DMS 273 (cell line): ENCODE results near the gene TDRD6.

Source experiments
- DNase-seq: peaks from one replicate; lab custom pipeline; 2025; ENCODE audit not compliant: unreplicated experiment; lab: John Stamatoyannopoulos, UW

TDRD6 gene

DNA sequence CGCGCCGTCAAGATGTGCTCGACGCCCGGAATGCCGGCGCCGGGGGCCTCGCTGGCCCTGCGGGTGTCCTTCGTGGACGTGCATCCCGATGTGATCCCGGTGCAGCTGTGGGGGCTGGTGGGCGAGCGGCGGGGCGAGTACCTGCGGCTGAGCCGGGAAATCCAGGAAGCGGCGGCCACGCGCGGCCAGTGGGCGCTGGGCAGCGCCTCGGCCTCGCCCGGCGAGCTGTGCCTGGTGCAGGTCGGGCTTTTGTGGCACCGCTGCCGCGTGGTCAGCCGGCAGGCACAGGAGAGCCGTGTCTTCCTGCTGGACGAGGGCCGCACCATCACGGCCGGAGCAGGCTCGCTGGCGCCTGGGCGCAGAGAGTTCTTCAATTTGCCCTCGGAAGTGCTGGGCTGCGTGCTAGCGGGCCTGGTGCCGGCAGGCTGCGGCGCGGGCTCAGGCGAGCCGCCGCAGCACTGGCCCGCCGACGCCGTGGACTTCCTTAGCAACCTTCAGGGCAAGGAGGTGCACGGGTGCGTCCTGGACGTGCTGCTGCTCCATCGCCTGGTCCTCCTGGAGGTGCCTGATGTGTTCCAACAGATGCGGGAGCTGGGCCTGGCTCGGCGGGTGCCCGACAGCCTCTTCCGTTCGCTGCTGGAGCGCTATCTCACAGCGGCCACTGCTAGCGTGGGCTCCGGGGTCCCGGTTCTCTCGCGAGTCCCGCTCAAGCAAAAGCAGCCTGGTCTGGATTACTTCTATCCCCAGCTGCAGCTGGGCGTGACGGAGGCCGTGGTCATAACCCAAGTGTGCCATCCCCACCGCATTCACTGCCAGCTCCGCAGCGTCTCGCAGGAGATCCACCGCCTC, 656 bp downstream of the TDRD6 start:
- DNase-seq: no peak

DNA sequence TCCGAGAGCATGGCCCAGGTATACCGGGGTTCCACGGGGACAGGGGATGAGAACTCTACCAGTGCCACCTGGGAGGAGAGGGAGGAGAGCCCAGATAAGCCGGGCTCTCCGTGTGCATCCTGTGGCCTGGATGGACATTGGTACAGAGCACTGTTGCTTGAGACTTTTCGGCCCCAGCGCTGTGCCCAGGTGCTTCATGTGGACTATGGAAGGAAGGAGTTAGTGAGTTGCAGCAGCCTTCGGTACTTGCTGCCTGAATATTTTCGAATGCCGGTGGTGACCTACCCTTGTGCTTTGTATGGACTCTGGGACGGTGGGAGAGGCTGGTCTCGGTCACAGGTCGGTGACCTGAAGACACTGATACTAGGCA, 1.3 kb downstream of the TDRD6 start:
- no peak for DNase-seq

DNA sequence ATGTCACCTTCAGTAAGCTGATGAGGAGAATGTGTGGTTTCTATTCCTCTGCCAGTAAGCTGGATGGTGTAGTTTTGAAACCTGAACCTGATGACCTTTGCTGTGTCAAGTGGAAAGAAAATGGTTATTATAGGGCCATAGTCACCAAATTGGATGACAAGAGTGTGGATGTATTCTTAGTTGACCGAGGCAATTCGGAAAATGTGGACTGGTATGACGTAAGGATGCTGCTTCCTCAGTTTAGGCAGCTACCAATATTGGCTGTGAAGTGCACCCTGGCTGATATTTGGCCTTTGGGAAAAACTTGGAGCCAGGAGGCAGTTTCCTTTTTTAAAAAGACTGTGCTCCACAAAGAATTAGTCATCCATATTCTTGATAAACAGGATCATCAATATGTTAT, 2.0 kb downstream of the TDRD6 start:
- no peak for DNase-seq

DNA sequence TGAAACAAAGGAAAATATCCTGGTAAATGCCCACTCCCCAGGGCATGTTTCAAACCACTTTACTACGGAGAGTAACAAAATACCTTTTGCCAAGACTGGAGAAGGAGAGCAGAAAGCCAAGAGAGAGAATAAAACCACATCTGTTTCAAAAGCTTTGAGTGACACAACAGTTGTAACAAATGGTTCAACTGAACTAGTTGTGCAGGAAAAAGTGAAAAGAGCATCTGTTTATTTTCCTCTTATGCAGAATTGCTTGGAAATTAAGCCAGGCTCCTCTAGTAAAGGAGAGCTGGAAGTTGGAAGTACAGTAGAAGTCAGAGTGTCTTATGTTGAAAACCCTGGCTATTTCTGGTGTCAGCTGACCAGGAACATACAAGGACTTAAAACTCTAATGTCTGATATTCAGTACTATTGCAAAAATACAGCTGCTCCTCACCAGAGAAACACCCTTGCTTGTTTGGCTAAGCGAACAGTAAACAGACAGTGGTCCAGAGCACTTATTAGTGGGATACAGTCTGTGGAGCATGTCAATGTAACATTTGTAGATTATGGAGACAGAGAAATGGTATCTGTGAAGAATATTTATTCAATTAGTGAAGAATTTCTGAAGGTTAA, 2.6 kb downstream of the TDRD6 start:
- no peak for DNase-seq

DNA sequence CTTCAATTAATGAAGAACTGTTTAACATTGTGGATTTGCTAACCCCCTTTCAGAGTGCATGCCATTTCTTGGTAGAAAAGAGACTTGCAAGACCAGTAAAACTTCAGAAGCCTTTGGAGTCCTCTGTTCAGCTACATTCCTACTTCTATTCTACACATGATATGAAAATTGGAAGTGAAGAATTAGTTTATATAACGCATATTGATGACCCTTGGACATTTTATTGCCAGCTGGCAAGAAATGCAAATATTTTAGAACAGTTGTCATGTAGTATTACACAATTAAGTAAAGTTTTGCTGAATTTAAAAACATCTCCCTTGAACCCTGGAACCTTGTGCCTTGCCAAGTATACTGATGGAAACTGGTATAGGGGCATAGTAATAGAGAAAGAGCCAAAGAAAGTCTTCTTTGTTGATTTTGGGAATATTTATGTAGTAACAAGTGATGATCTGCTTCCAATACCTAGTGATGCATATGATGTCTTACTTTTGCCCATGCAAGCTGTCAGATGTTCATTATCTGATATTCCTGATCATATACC, 3.3 kb downstream of the TDRD6 start:
- no peak for DNase-seq

DNA sequence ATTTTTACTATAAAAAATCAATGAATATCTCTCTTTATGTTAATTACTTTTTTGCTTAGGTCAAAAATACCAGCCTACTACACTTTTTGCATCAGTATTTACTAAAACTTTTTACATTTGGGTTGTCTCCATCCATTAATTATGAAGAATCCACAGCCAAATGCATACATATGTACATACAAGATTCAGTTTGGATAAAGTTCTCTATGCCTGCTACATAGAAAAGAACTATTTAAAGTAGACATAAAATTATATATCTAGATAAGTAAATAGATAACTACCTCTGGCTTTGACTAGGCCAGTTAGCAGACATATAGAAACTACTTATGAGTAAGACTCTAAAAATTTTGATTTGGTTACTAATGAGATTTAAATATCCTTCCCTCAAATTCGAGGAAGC, 12.3 kb downstream of the TDRD6 start:
- no peak for DNase-seq

DNA sequence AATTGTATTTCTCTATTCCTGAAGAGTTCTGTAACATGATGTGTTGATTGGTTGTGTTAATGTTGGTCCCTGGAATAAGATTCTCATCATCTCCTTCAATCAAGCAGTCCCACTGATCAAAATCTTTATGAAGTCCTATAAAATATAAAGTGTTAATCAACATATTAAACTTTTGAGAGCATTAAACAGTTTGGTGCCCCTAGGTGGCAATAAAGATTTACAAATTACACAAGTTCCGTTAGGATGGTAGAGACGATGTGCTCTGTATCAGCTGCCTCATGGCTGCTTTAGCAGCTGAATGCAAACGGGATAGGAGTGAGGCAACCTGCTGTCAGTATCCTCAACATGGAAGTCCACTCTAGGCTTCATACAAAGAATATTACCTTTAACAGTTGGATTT, 16.9 kb downstream of the TDRD6 start:
- peak; percentile 76 for DNase-seq

DNA sequence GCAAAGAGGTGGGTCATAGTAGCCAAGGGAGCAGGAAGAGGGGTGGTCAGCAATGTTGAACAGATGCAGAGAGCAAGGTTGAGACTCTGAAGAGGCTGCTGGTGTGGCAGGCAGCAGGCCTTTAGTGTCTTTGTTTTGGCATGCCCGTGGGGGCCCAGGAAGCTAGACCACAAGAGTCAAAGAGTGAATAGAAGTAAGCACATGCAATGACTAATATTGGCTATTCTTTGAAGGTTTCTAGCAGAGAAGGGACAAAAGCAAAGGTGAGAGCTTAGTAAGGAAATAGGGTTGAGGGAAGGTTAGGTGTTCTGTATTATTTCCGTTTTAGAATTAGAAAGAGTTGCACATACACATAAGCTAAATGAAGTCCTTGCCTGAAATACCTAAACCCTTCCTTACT, 18.8 kb downstream of the TDRD6 start:
- DNase-seq: no peak

DNA sequence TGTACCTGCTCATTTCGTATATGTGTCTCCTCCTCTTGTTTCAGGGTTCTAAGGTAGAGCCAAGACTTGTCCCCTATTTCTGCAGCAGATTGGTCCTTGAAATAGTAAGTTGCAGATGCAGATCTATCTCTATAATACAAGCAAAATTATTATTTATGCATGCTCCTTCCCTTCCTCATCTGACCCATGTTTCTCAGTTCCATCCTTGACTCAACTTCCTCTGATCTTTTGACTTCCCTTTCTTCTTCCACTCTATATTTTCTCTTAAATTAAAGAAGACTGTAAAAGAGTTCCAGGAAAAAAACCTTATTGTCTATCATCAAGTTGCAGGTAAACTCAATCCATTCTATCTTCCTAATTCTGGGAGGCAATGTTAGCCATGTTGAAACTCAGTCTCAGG, 23.8 kb downstream of the TDRD6 start:
- DNase-seq: no peak

DNA sequence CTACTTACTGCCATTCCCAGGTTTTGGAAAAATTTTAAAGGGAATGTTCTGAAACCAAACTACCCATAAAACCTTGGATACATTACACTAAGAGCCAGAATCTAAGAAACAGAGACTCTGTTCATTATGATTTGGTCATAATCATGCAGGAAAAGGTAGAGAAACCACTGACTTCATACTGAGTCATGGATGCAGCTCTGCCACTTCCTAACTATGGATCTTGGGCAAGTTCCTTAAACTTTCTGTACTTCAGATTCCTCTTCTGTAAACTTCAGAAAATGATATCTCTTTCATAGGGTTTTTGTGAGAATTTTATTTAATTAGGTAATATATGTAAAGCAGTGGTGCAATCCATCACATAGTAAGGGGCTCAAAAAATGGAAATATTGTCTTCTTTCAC, 27.5 kb downstream of the TDRD6 start:
- DNase-seq: no peak

DNA sequence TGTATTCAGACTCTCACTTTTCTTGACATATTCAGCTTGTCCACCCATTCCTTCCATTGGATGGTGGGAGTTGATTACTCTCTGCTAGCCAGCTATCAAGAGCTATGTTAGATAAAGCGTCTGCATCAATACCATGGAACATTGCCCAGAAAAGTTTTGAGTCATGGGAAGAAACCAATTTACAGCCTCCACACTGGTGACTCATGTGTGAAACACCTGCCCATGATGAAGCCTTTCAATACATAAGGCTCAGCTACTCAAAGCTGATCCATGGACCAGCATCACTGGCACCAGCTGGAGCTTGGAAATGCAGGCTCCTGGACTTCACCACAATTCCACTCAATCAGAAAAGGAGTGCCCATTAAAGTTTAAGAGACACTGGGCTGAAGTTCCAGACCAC, 31.4 kb downstream of the TDRD6 start:
- DNase-seq: no peak

DNA sequence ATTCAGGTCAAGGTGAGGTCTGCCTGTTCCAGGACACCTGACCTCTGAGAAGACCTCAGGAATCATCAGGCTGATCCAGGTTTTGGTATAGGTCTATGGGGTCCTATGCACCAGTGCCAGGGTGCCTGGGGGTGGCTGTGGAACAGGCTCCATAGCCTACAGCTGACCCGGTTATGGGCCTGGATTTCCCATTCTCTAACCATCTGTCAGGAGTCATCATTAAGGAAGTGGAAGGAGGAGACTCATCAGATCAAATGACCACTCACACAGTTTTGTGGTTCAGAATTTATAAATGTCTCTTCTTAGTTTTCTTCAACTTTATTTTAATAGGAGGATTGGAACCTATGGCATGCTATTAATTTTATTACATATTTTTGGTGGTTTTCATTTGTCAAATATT, 32.7 kb downstream of the TDRD6 start:
- no peak for DNase-seq

DNA sequence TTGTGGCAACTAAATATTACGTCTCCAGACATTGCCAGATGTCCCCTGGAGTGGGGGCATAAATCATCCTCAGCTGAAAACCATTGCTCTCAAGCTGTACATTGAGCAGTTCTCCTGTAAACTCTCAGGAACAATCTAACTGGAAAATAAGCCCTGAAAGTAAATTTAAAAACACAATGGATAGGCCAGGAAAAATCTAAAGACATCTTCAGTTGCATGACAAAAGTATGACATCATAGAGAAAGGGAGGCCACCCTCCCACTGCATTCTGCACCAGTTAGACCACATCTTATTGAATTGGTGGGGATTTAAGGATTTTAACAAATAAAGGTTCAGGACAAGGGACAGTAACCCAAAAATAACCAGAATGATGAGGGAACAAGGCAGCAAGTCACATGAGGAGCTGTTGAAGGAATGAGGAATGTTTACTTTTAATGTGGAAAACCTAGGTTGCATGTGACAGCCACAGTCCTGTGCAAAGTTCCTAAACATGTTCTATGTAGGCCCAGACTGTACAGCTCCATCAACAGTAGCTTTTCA, 42.2 kb downstream of the TDRD6 start:
- DNase-seq: no peak

DNA sequence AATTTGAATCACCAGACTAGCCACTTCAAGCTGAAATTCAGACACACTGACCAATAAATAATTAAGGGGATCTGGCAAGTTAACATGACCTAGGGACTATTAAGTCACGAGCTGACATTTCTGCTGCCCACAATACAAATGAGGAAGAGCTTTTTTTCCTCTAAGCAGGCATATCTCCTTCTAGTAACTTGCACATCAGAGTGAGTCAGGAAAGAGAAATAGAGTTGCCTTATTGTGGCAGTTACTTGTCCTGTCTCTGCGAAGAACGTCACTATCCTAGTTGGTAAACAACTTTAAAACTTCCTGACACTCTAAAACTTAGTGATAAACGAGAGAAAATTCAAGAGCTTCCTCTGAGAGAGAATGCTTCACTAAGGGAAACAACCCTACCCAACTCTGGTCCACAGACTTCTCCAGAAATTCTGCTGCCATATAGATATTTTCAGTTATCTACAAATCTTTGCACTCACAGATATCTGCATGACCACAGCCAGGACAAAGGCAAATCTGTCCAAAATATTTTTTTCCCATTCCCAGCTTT, 43.3 kb downstream of the TDRD6 start:
- no peak for DNase-seq

DNA sequence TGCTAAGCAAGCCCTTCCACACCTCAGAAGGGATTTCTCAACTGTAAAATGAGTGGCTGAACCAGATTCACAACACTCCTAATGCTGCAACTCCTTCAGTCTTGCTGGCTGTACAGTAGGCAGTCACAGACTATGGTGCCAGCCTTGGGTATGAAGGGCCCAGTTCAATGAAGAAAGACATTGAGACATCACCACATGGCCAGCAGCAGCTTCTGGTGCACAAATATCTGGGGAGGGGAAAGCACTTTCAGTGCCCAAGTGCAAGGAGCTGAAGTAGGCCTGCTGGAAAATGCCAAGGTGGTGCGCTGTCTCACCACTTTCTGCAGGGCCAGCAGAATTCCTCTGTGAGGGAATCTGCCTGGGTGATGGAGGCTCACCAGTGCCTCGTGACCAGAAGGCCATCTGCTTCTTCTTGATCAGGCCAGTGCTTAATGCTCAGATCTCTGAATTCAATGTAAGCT, 45.7 kb downstream of the TDRD6 start:
- peak; percentile 15 for DNase-seq

DNA sequence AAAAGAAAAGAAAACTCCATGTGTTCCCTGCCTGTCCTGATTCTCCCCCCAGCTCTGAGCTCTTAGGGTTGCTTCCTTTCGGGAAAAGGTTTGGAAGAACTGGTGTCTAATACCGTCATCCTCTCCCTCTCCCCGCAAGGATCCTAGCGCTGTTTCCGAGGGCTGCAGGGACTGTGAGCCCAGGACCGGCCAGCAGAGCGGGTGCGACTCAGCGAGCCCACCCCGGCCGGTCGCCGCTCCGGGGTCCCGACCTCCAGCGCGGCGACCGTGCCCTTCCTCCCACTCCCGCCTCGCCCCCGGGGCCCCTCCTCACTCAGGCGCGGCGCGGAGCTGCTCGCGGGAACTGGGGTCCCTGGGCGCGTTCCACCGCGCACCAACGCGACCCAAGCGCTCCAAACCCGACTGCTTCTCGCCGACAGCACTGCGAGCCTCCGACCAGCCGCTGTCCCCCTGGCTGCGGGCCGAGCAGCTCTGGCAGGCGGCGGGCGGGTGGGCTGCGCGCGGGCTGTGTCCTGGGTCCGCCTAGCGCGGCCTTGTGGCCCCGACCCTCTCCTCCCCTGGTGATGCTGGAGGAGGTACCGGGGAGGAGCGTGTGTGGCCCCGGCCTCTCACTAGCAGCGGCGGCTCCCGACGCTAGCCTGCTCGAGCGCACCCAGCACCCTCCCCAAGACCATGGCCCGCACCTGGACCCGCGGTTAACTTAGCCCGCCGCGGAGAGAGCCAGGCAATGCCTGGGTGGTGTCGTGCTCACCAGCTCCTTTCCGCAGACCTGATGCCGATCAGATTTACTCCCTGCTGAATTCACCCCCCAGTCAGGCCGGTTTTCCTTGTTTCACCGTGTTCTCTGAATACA, 47.4 kb downstream of the TDRD6 start, which contains the start of gene PLA2G7:
TSS of gene PLA2G7 (minus strand) at position 509 of the 853 bp plus-strand sequence. CDS start 12,484 bp downstream, outside the sequence.
- peak; percentile 69 for DNase-seq

DNA sequence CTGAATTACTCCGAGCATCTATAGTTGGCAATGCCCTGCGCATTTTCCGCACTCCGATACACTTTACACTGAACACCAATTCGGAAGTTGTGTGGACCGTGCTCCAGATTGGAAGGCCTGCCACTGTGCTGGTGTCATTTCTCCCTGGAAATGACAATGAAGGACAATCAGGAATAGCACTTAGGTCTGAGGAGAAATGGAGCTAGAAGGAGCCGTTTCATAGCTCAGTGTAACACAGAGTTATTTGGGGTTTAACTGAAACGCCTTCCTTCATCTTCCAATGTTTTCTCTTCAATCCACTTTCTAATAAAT, 48.0 kb downstream of the TDRD6 start:
- DNase-seq: no peak

DNA sequence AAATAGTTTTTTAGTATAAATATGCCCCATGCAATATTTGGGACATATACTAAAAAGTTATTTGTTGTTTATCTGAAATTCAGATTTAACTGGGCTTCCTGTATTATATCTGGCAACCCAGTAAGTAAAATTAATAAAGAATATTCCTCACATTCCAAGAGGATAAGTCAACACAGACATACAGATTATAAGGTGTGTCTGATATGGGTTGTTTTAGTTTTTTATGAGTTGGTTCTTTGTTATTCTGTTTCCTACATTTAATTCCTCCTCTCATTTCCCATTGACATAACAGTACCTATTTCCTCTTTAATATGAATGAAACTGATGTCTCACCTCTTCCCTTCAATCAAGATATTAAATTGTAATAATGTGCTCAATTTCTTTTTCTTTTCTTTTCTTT, 49.2 kb downstream of the TDRD6 start:
- no peak for DNase-seq

DNA sequence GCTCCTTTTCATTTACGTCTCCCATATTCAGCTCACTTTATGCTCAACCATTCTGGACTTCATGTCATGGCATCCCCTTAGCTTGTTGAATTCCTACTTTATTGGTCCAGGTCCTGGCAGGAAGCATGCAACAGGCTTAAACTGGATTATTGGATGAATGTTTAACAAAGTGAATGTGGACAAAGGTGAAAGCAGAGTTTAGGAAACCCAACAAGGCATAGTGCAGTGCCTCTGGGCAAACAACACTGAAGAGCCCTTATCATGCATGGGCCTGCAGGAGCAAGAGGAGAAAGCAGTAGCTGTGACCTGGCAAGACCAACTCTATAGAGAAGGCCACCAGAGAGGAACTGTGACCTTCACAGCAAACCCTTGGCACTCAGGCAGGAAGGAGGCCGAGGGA, 53.8 kb downstream of the TDRD6 start:
- DNase-seq: no peak

DNA sequence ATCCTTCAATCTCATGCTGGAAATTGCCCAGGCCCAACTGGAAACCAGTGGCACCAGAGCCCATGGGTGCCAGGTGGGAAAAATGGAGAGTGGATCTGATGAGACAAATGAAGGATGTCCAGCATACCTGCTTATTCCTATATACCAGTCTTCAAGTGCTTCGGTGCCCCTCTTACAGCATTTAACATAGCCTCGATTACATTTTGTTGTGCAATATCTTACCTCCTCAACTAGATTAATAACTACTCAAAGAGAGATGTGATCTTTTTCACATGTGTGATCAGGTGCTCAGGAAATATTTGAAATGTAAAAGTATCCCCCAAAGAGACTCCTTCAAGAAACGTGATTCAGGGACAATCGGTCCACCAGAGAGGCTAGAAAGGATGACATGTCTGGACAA, 54.2 kb downstream of the TDRD6 start:
- no peak for DNase-seq
